SK-N-SH treated with all-trans-retinoic acid at 6 μM for 48 hours (cell line): Measurements from ENCODE around the gene CEND1.

Experiments used
- BACH2 ChIP-seq: fragments of 250-450 bp; sonication (Bioruptor Pico); IDR thresholded peaks from 2 replicates; pipeline ENCODE4 v1.9.0; 2021; ENCODE audit warnings: mild to moderate bottlenecking, borderline replicate concordance
- CSDC2 ChIP-seq: fragments of 250-450 bp; sonication (Bioruptor Pico); IDR thresholded peaks from 2 replicates; pipeline ENCODE4 v1.5.0; 2020; ENCODE audit warnings: mild to moderate bottlenecking, moderate library complexity
- GLIS3 ChIP-seq: fragments of 250-450 bp; sonication (Bioruptor Pico); IDR thresholded peaks from 2 replicates; pipeline ENCODE4 v1.5.0; 2020; ENCODE audit warnings: mild to moderate bottlenecking, moderate library complexity
- PATZ1 ChIP-seq: fragments of 250-450 bp; sonication (Bioruptor Pico); IDR thresholded peaks from 2 replicates; pipeline ENCODE4 v1.8.0; 2020; ENCODE audit warnings: mild to moderate bottlenecking, moderate library complexity, borderline replicate concordance
- POU6F1 ChIP-seq: fragments of 250-450 bp; sonication (Bioruptor Pico); IDR thresholded peaks from 2 replicates; pipeline ENCODE4 v1.8.0; 2021; ENCODE audit warnings: low read depth, mild to moderate bottlenecking, moderate library complexity, borderline replicate concordance
- RARB ChIP-seq: fragments of 250-450 bp; sonication (Bioruptor Pico); IDR thresholded peaks from 2 replicates; pipeline ENCODE4 v1.8.0; 2021; ENCODE audit warnings: mild to moderate bottlenecking, moderate library complexity
- SNAI2 ChIP-seq: fragments of 250-450 bp; sonication (Bioruptor Pico); IDR thresholded peaks from 2 replicates; pipeline ENCODE4 v1.5.0; 2020; ENCODE audit warnings: mild to moderate bottlenecking, moderate library complexity
- TCF4 ChIP-seq: fragments of 250-450 bp; sonication (Bioruptor Pico); IDR thresholded peaks from 2 replicates; pipeline ENCODE4 v1.8.0; 2021; ENCODE audit warnings: mild to moderate bottlenecking, moderate library complexity, borderline replicate concordance
- ZC3H10 ChIP-seq: fragments of 250-450 bp; sonication (Bioruptor Pico); IDR thresholded peaks from 2 replicates; pipeline ENCODE4 v1.5.1; 2021; ENCODE audit warnings: mild to moderate bottlenecking, moderate library complexity
- ZFP30 ChIP-seq: fragments of 450-650 bp; formaldehyde crosslinking; IDR thresholded peaks from 2 replicates; pipeline ENCODE4 v1.5.0; 2022; ENCODE audit warnings: mild to moderate bottlenecking, moderate library complexity
- ZNF565 ChIP-seq: fragments of 450-650 bp; formaldehyde crosslinking; conservative IDR thresholded peaks from 2 replicates; pipeline ENCODE4 v1.5.0; 2020; ENCODE audit warnings: low read depth, mild to moderate bottlenecking, moderate library complexity
- ZNF70 ChIP-seq: fragments of 450-650 bp; formaldehyde crosslinking; IDR thresholded peaks from 2 replicates; pipeline ENCODE4 v1.5.0; 2020; ENCODE audit warnings: mild to moderate bottlenecking, moderate library complexity
- TF ChIP-seq, protein P1 (sequence below): fragments of 250-450 bp; sonication (Bioruptor Pico); IDR thresholded peaks from 2 replicates; pipeline ENCODE4 v1.5.1; 2020; ENCODE audit warnings: low read depth, mild to moderate bottlenecking, moderate library complexity

- TF ChIP-seq BACH2 (CRISPR knock-in tag) (no peak), TCF4 (CRISPR knock-in tag) (no peak), ZNF70 (no peak), ZFP30 (no peak), PATZ1 (no peak), RARB (CRISPR knock-in tag) (no peak), GLIS3 (CRISPR knock-in tag) (no peak), SNAI2 (no peak), CSDC2 (CRISPR knock-in tag) (no peak), POU6F1 (CRISPR knock-in tag) (no peak), ZNF565 (CRISPR knock-in tag) (no peak), ZC3H10 (CRISPR knock-in tag) (no peak)
- TF ChIP-seq, protein P1, sequence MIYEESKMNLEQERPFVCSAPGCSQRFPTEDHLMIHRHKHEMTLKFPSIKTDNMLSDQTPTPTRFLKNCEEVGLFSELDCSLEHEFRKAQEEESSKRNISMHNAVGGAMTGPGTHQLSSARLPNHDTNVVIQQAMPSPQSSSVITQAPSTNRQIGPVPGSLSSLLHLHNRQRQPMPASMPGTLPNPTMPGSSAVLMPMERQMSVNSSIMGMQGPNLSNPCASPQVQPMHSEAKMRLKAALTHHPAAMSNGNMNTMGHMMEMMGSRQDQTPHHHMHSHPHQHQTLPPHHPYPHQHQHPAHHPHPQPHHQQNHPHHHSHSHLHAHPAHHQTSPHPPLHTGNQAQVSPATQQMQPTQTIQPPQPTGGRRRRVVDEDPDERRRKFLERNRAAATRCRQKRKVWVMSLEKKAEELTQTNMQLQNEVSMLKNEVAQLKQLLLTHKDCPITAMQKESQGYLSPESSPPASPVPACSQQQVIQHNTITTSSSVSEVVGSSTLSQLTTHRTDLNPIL (CRISPR knock-in tag): no peak
Measured at GRCh38 chr11:782264-783174, 7.4 kb downstream of the CEND1 start.
